NOMO-1 treated with dmso at 0.1 percent for 144 hours (cell line): ENCODE measurements around the gene LRG1.
"Not testable (repeated sequence)": the region's sequence is repeated elsewhere in the genome, so short reads cannot be mapped to it uniquely, and the experiment has no call there.

Source experiments
- DNase-seq: peaks from one replicate; lab custom pipeline; 2025; ENCODE audit not compliant: unreplicated experiment; lab: John Stamatoyannopoulos, UW

LRG1 gene

DNA sequence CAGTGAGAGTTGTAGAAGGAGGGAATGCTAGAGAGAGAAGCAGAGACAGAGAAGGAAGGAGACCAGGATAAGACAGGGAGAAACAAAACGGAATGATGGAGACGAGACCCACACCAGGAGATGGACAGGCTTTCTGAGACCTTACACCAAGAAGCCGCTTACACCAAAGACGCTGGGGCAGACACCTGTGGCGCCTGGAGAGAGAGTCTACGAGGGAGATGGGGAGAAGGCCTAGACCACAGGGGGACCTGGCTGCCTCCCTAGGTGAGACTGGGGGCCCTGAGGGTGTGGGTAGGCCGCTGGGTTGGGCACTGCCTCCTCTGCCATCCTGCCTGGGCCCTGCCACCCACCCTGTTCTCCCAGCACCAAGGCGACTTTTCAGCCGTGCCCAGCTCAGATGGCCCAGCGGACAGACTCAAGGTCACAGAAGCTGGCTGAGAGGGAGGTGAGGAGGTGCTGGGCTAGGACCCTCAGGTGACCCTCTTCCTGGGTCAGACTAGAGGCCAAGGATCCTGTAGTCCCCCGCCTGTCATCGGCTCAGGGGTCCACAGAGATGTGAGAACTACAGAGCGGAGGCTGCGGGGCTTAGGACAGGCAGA is 9.8 kb downstream of the LRG1 start:
- no peak for DNase-seq

DNA sequence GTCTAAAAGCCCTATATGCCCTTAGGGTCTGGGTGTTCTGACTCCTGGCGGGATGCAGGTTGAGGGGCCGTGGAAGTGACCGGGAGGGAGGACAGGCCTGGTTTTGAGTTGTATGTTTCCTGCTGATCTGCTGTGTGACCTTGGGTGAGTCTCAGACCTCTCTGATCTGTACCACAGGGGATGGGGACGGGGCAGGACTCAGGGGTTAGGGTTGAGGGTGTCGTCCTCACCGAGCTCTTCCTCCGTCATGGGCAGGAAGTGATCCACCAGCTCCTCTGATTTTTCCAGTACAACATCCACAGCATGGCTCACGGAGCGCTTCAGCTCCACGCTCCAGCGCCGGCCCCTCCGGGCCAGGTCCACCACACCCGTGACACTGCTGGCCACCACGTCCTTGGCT is 11.0 kb downstream of the LRG1 start:
- DNase-seq, result no peak

DNA sequence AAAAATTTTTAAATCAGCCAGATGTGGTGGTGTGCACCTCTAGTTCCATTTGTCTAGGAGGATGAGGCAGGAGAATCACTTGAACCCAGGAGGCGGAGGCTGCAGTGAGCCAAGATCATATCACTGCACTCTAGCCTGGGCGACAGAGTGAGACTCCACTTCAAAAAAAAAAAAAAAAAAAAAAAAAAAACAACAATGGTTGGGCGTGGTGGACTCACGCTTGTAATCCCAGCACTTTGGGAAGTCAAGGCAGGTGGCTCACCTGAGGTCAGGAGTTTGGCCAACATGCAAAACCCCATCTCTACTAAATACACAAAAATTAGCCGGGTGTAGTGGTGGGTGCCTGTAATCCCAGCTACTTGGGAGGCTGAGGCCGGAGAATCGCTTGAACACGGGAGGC is 12.5 kb downstream of the LRG1 start:
- DNase-seq, result not testable (repeated sequence)

DNA sequence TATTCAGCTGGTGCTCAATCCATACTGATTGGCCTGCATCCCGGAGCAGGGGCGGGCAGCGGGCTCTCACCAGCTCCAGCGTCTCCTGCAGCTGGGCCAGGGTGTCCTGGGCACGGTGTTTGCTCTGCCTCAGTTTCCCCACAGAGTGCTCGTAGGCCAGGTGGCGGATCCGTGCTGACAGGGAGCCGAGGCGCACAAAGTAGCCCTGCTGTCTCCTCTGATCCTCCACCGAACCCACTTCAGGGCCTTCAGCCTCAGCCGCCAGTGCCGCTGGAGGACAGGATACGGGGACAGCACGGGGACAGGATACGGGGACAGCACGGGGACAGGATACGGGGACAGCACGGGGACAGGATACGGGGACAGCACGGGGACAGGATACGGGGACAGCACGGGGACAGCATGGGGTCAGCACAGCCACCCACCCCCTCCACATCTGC is 14.3 kb downstream of the LRG1 start:
- no peak for DNase-seq

DNA sequence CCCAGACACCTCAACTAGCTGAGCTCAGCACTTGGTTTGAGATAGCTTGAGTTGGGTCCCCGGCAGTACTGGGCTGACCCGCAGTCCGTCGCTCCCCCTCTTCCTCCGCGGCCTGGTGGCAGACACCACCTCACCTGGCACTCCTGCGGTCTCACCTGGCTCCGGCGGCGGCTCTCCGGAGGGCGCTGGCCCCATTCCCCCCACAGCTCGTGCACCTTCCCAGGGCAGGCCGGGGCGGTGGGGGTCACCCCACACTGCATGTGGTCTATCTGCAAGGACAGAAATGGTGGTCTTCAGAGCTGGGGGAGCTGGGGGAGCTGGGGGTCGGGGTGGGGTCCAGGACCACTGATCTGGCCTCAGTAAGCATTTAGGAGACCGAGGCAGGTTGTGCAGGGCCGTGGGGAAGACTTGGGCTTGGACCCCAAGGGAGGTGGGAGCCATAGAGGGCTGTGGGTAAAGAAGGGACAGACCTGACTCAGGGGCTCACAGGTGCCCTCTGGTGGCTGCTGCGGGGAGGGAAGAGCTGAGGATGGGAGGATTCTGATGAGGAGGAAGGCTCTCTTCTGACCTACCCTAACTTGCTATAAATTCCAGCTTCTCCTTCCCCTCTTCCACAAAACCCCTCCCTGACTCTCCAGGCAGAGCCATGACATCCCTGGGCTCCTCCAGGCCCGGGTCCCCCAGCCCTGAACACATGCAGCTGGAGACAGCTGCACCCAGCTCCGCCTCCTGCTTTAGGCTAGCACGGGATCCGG is 14.9 kb downstream of the LRG1 start:
- DNase-seq, result no peak

DNA sequence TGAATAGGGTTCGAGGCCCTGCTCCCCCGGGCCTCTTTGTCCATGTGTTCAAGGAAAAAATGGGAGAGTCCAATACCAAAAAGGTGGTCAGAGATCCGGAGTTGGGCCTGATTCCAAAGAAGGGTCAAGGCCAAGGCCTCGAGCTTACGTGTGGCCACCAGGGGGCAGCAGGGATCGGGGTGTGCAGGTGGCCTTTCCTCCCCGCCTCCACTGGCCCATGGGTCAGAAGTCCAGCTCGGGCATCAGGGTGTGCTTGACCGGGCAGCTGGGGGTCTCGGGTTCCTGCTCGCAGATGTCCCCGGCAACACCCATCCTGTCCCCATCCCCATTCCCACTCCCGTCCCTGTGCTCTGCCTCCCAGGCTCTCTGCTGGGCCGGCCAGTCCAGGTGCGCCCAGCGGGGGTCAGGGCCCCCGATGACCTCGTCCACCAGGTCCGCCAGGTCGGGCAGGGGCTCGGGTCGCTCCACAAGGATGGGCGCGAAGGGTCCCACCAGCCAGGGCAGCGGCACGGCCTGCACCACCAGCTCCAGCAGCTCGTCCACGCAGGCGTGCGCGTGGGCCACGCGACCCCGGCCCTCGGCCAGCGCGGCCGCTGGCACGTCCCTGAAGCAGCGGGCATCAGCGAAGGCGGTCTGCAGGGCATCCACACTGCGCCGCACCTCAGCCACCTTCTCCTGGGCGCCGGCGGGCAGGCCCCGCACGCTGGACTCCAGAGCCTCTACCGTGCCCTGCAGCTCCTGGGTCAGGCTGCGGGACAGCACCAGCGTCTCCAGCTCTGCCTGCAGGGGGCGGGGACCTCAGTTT is 16.3 kb downstream of the LRG1 start:
- DNase-seq, result peak; percentile 13

DNA sequence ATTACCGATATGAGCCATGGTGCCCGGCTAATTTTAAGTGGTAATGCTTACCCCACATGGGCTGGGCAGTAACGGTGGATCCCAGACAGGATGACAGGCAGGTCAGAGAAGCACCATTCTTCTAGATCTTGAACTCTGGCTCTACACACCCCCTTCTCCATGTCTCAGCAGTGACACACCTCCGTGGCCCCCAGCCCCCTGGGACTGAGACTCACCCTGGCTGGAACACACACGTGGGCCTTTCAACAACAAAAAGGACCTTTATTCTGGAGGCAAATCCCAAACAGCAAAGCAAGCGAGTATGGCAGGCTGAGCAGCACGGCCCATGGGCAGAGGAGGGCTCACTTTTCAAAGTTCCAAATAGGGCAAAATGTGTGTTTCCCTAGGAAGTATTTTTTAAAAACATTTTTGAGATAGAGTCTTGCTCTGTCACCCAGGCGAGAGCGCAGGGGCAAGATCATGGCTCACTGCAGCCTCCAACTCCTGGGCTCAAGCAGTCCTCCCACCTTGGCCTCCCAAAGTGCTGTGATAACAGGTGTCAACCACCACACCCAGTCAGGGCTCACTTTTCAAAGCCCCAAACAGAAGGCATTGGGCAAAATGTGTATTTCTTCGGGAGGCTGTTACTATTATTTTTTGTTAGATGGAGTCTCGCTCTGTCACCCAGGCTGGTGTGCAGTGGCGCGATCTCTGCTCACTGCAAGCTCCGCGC is 17.4 kb downstream of the LRG1 start:
- DNase-seq, result no peak

DNA sequence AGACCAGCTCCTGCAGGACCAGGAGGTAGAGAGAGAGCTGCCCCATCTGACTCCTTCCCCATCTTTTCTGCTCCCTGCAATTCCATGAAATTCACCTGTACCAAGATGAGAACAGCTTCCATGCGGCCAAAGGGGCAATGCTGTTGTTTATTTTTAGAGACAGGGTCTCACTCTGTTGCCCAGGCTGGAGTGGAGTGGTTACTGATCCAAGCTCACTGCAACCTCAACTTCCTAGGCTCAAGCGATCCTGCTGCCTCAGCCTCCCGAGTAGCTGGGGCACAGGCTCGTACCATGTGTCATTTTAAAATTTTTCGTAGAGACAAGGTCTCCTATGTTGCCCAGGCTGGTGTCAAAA is 18.0 kb downstream of the LRG1 start:
- no peak for DNase-seq

DNA sequence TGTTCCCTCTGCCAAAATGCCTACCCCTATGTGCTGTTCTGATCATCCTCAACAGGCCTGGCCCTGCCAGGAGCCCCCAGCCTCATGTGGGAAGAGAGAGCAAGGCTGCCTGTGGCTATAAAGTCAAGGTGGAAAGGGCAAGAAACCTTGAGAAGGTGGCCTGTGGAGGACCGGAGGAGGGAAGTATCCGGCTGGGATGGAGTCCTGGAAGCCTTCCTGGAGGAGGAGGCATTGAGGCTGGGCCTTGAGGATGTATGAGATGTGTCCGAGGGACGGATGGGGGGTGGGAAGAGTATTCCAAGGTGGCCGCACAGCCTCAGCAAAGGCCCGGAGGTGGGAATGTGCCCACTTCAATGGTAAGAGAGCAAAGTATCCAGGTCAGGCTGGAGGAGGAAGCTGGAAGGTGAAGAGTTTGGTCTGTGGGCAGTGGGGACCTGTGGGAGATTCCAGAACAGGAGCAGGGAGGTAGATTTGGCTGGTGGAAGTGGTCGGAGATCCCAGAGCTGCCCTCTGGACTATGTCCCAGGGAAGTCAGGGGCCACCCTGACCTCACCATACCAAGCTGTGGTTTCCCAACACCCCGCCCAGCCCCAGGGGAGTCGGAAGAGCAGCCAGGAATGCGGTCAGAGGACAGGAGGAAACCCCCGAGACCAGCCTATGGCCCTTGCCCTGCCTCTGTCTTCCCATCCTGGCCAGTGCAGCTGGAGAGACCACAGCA is 18.5 kb downstream of the LRG1 start:
- DNase-seq, result no peak

DNA sequence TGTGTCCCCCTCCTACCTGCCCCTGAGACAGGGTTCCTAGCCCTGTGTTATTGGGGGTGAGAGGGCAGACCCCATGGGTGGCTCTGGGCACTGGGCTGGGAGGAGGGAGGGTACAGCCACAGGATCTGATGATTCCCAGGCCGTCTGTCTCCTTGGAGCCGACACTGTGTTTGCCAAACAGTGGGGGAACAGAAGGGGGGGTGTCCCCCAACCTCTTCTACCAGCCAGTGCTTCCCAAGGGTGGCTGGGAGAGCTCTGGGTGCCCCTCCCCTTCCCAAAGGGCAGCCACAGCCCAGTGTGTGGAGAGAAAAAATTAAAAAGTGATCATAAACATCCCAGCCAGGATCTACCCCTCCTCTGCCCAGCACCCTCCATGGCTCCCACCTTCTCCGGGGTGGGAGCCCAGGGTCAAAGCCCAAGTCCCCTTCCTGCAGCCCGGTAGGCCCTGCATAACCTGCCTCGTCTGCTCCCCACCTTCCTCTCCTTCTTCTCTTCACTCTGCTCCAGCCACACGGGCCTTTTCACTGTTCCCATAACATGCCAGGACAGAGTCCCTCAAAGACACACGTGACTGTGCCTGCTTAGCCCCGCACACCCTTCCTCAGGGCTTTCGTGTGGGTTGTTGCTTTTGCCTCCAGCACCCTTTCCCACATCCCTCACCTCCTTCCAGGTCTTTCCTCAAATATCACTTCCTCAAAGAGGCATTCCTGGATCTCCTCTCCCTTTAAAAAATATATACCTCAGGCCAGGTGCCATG is 20.1 kb downstream of the LRG1 start:
- no peak for DNase-seq

DNA sequence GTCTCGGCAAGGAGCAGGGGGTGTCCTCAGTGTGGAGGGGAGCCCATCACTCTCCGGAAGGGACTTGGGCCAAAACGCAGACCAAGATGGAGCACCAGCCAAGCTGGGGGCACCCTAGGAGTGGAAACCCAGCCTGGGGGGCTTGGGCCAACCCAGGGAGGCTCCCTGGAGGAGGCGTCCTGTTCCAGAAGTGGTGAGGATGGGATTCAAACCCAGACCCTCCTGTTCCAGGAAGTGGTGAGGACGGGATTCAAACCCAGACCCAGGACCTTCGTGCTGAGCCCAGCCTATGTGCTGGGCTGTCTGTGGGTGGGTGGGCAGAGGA is 20.7 kb downstream of the LRG1 start:
- no peak for DNase-seq

DNA sequence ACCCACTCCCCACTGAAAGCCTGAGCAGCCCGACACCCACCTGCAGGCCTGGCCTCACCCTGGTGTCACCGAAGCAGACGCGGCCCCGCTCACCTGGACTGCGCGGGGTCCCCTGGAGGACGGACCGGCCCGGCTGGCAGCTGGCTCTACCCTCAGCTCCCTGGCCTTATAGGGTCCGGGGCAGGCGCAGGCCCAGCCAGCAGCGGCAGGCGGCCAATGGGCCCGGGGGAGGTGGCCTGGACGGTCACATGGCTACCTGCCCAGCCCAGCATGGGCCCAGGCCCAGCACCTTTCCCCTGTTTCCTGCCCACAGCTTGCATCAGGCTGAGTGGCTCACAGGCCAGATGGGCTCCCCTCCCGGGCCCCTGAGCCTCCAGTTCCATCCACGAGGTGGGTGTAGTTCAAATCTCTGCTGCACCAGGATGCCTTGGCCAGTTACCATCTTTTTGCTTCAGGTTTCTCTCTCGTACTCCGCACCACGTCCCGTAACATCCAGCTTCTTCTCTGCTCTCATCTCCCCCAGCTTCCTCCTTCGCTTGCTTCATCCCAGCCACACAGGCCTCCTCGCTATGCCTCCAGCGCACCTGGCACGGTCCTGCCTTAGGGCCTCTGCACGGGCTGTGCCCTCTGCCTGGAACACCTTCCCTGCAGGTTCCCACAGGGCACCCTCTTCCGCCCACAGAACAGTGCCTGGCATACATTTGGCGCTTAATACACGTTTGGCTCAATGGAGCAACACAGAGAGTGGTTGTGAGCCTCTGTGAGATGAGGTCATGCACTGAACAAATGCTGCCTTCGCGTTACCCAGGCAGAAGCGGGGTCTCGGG is 21.3 kb downstream of the LRG1 start, which contains the start of gene PLIN4:
PLIN4 (minus strand) TSS at position 142 of the 827 bp plus-strand sequence. CDS start 214 bp downstream, outside the sequence.
- DNase-seq, result no peak

DNA sequence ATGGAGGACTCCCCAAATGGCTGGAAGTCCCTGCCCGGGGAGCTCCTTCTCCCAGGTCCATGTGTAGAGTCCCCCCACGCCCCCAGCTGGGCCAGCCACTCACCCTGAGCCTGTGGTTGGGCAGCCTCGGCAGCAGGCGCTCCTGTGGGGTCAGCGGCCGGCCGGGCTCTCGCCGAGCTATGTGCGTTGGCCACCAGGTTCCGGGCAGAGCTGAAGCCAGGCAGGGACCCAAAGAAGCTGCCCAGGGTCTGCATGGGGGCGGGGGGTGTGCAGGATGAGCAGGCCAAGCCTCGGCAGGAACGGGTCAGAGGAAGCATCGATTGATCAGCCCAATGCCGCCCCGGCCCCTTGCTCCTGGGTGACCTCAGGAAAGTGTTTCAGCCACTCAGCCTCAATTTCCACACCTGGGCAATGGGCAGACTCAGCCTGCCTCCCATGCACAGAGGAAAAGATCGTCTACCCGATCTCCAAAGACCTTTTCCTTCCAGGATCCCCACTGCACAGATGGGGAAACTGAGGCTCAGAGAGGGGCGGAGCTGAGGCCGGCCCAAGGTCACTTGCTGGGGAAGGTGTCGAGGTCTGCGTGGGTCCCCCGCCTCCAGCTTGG is 22.3 kb downstream of the LRG1 start:
- no peak for DNase-seq

DNA sequence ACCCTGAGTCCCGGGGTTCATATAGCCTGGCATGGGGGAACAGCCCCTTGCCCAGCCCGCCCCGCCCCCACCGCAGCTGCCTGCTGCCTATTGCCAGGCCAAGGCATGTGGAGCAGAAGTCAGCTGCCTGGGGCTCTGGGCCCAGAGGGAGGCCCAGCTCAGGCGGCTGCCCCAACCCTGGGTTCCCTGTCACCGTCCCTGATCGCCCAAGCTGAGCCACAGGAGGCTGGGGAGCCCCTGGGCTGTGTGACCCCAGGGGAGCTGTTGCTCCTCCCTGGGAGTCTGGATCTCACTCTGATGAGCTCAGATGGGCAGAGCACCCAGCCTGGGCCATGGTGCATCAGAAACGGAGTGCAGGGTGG is 22.9 kb downstream of the LRG1 start:
- DNase-seq, result no peak

DNA sequence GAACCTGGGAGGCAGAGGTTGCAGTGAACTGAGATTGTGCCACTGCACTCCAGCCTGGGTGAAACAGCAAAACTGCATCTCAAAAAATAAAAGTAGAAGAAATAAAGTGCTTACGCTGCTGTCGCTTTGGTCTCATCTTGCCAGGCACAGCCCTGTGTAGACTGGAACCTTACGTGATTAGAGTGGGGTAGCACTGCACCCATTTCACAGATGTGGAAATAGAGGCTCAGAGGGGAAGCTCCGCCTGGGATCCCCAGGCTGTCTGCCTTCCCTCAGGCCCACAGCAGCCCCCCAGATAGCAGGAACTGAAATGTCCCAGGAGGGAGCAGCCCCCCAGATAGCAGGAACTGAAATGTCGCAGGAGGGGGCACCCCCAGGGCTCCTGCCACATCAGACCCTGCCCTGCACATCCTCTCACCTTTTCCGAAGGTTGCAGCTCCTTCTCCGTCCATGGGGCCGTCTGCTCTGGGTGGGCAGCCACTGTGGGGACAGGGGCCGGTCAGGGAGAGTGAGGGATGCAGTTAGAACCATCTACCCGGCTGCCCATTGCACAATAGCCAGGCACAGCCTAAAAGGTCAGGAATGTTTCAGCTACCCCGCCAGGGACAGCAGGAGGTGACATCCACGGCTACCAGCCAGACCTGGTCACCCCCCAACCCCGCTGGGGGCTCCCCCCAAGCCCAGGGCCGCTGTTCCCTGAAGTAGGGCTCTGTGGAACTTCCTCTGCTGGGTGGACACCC is 23.5 kb downstream of the LRG1 start:
- DNase-seq, result no peak

DNA sequence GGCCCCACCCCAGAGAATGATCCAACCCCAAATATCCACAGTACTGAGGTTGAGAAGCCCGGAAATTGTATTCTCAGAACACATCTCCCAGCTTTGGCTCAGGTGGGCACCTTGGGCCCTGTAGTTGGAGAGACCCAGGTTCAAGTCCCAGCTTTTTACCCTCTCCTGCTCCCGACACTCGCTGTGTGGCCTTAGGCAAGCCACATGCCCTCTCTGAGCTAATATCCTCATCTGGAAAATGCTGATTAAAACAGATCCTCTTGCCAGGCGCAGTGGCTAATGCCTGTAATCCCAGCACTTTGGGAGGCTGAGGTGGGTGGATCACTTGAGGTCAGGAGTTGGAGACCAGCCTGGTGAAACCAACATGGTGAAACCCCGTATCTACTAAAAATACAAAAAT is 24.1 kb downstream of the LRG1 start:
- no peak for DNase-seq

DNA sequence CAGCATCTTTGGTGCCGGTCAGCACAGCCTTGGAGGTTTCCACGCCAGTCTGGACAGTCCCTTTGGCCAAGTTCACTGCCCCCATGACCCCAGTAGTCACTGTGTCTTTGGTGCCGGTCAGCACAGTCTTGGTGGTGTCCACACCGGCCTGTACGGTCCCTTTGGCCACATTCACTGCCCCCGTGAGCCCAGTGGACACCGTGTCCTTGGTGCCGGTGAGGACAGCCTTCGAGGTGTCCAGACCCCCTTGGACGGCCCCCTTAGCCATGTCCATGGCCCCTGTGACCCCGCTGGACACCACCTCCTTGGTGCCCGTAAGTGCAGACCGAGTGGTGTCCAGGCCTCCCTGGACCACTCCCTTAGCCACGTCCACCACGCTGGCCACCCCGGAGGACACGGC is 26.6 kb downstream of the LRG1 start:
- DNase-seq, result no peak

DNA sequence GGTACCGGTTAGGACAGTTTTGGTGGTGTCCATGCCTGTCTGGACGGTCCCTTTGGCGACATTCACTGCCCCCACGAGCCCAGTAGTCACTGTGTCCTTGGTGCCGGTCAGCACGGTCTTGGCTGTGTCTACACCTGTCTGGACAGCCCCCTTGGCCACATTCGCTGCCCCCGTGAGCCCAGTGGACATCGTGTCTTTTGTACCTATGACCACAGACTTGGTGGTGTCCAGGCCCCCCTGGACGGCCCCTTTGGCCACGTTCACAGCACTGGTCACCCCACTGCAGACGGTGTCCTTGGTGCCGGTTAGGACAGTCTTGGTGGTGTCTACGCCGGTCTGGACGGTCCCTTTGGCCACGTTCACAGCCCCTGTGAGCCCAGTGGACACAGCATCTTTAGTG is 27.8 kb downstream of the LRG1 start:
- DNase-seq, result no peak
